Stimulated activated naive CD4-positive, alpha-beta T cell treated with Interleukin-2 at 50 U/mL for 16 hours (primary cell): ENCODE measurements around the gene LAMTOR4.
"Not testable (repeated sequence)": the region's sequence is repeated elsewhere in the genome, so short reads cannot be mapped to it uniquely, and the experiment has no call there.

Experiments
- DNase-seq: peaks from one replicate; lab custom pipeline; 2025; lab: John Stamatoyannopoulos, UW

Gene LAMTOR4

DNA sequence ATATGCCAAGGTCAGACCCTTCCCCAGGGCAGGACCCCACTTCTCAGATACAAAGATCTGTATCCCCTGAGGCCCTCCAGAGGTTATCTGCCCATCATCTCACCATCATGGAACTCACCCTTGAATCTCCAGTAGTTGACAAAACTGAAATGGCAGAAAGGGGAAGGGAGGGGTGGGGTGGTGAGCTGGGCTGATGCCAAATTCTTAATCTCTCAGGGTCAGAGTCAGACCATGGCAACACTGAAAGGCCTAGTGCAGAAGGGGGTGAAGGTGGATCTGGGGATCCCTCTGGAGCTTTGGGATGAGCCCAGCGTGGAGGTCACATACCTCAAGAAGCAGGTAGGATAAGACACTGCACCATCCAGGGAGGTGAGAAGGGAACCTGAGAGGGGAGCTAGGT lies 26.1 kb upstream of the LAMTOR4 start:
- no peak for DNase-seq

GRCh38 chr7:100124301-100125230 lies 24.2 kb upstream of the LAMTOR4 start:
- no peak for DNase-seq

GRCh38 chr7:100126239-100126930 lies 22.3 kb upstream of the LAMTOR4 start:
- DNase-seq = no peak

DNA sequence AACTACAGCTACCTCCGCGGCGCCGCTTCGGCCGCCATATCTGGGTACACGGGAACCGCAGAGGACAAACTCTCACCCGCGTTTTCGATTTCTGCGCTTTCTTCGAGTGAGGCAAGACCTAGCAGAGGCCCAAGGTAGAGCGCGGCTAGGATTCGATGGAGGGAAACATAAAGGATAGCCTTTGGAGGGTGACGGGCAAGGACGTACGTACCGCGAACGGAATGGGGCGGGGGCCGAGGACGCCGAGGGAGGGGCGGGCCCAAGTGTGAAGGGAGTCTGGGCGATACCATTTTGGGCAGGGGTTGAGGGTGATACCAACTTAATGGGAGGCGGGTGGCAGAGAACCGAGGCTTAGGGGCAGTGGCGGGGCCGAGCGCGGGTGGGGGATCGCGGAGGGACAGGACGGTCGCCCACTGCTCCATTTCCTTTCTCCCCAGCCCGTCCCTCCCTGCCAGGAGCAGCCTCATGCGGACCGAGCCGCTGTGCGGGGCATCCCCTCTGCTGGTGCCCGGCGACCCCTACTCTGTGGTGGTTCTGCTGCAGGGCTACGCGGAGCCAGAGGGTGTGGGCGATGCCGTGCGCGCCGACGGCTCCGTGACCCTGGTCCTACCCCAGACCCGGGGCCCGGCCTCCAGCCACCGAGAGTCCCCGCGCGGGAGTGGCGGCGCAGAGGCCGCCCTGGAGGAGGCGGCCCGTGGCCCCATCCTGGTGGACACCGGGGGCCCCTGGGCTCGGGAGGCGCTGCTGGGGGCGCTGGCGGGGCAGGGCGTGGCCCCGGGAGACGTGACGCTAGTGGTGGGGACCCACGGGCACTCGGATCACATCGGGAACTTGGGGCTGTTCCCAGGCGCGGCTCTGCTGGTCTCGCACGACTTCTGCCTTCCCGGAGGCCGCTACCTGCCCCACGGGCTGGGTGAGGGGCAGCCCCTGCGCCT lies 21.5 kb upstream of the LAMTOR4 start, which contains the start of gene MBLAC1:
TSS of gene MBLAC1 (plus strand) at position 37 of the 935 bp plus-strand sequence. CDS start at position 466, 429 bp downstream.
- peak; percentile 87 for DNase-seq

DNA sequence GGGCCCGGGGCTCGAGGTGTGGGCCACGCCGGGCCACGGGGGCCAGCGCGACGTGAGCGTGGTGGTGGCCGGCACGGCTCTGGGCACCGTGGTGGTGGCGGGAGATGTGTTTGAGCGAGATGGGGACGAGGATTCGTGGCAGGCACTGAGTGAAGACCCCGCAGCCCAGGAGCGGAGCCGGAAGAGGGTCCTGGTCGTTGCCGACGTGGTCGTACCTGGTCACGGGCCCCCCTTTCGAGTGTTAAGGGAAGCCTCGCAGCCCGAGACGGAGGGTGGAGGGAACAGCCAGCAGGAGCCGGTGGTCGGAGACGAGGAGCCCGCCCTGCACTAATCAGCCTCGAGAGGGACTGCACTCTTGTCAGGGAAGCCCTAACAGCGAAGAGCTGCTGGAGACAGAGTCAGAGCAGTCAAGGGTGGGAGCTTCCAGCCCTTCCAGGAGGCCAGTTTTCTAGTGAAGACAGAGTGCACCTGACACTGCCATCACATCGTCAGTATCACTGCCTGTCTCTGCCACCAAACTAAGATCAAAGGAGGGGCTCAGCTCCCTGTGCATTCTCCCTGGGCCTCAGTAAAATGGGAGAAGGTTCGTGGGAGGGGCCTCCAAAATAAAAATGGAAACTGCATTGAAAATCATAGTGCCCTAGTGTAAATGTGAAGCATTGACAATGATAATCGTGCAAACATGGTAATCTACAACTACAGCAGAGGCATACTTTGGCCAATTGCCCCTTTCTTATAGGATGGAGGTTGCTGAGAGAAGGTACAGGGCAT lies 20.7 kb upstream of the LAMTOR4 start:
- DNase-seq = no peak

DNA sequence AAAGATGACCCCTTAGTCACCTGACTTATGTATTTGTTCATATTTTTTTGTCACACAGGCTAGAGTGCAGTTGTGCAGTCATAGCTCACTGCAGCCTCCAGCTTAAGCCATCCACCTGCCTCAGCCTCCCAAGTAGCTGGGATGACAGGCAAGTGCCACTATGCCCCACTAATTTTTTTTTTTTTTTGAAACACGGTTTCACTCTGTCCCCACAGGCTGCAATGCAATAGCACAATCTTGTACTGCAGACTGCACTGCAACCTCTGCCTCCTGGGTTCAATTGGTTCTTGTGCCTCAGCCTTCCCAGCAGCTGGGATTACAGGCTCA lies 20.1 kb upstream of the LAMTOR4 start:
- no peak for DNase-seq

- not testable (repeated sequence) for DNase-seq
Measured at GRCh38 chr7:100130220-100130607, 18.5 kb upstream of the LAMTOR4 start.

- DNase-seq = peak; percentile 72
Measured at GRCh38 chr7:100130608-100131453, 17.9 kb upstream of the LAMTOR4 start.

GRCh38 chr7:100132126-100132525 lies 16.6 kb upstream of the LAMTOR4 start:
- no peak for DNase-seq

DNA sequence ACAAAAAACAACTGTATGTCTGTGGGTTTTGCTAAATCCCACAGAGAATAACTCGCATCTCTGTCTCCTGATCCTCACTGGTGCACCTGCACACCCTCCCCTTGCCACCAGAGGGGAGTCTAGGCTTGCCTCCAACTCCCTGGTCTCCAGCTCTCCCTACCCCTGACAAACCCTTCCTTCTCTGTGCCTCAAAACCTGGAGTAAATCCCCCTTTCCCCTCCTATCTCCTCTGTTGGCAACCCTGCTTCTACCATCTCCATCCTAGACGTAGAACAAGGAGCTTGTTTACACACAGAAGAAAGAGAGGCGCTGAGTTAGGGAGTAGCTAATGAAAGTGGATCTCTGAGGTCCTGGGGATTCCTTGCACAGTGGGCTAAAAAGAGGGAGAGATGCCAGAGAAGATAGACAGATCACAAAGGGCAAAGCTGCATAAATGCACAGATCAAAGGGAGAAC lies 16.0 kb upstream of the LAMTOR4 start:
- DNase-seq = peak; percentile 43

- no peak for DNase-seq
Measured at GRCh38 chr7:100137851-100138760, 10.6 kb upstream of the LAMTOR4 start.

- no peak for DNase-seq
Measured at GRCh38 chr7:100141555-100141949, 7.2 kb upstream of the LAMTOR4 start.

- no peak for DNase-seq
Measured at GRCh38 chr7:100142461-100142860, 6.3 kb upstream of the LAMTOR4 start.

GRCh38 chr7:100146350-100146749 lies 2.4 kb upstream of the LAMTOR4 start:
- not testable (repeated sequence) for DNase-seq

DNA sequence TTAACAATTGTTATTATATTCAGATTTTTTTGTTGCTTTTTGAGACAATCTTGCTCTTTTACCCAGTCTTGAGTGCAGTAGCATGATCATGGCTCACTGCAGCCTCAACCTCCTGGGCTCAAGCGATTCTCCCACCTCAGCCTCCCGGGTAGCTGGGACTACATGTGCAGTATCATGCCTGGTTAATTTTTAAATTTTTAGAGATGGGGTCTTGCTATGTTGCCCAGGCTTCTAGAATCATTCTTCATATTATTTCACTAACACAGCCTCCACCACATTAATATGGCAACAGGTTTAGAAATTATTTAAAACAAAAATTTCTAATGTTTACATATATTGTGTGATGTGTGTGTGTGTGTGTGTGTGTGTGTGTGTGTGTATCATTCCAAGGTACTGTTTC lies 1.4 kb upstream of the LAMTOR4 start:
- no peak for DNase-seq

DNA sequence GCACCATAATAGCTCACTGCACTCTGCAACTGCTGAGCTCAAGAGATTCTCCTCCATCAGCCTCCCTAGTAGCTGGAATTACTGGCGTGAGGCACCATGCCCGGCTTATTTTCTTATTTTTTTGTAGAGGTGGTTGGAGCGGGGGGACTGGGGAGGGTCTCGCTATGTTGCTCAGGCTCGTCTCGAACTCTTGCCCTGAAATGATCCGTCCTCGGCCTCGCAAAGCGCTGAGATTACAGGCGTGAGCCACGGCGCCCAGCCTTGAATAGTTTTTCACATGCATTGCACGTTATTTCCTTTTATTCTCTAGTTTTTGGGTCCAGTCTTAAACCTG lies 526 bp upstream of the LAMTOR4 start:
- no peak for DNase-seq

- DNase-seq = no peak
Measured at GRCh38 chr7:100152404-100152803, 3.7 kb downstream of the LAMTOR4 start.

DNA sequence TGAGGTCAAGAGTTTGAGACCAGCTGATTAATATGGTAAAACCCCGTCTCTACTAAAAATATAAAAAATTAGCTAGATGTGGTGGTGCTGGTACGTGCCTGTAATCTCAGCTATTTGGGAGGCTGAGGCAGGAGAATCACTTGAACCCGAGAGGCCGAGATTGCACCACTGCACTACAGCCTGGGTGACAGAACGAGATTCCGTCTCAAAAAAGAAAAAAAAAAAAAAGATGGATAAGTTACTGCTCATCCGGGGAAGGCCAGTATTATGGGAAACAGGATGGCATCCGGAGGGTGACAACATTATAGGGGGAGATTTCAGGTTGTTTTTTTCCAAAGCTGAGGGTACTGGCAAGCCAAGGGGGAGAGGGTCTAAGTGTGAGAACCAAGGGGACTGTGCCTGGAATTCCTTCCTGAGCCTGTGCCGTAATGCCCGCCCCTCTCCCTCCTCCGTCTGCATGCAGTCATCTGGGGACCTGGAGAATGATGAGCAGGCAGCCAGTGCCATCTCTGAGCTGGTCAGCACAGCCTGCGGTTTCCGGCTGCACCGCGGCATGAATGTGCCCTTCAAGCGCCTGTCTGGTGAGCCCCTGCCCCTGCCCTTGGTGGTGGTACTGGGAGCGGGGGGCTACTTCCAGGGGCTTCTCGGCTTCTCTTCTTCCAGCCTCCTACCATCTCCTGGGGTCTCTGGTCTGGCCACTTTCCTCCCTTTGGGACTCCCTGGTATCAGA lies 4.4 kb downstream of the LAMTOR4 start:
- DNase-seq = no peak
